Peyer's patch (tissue), 4 donors: ENCODE measurements around the gene ERCC2. TPM values are rescaled to one million over a fixed set of nuclear protein-coding genes. Genes with fewer than 3 reads are reported as not detected.
"Not testable (repeated sequence)": the region's sequence is repeated elsewhere in the genome, so short reads cannot be mapped to it uniquely, and the experiment has no call there.

ENCODE experiments used
- DNase-seq, 3 donors: peaks; one replicate each; pipeline ENCODE4 v3.0.0-alpha.2; 2017 to 2019
- H3K27ac ChIP-seq, 4 donors: fragments of 200-600 bp; sonication (generic); one replicate each; pipeline ENCODE4 v1.5.1; 2016 to 2019
- H3K27me3 ChIP-seq, 2 donors: fragments of 200-600 bp; sonication (generic); one replicate each; pipeline ENCODE4 v1.5.1; 2019
- H3K36me3 ChIP-seq, 3 donors: fragments of 200-600 bp; sonication (generic); one replicate each; pipeline ENCODE4 v1.5.1; 2016 to 2019
- H3K4me1 ChIP-seq, 4 donors: fragments of 200-600 bp; sonication (generic); one replicate each; pipeline ENCODE4 v1.5.1; 2016 to 2019
- H3K4me3 ChIP-seq, 4 donors: fragments of 200-600 bp; sonication (generic); 1 replicate in 3 of 4; 2 replicates in 1 of 4; pipeline ENCODE4 v1.5.1; 2016 to 2019; ENCODE audit warnings: mild to moderate bottlenecking in 1 of 4
- H3K9me3 ChIP-seq, 4 donors: fragments of 200-600 bp; sonication (generic); one replicate each; pipeline ENCODE4 v1.5.1; 2016 to 2019; ENCODE audit warnings: mild to moderate bottlenecking in 1 of 4
- POLR2A ChIP-seq, 2 donors: fragments of 450-650 bp; IDR thresholded peaks; one replicate each; pipeline ENCODE4 v1.5.1; 2017; ENCODE audit warnings: antibody characterized with exemption in 2 of 2, mild to moderate bottlenecking in 2 of 2, moderate library complexity in 2 of 2
- total RNA-seq, 4 donors: library from RNA; depleted of rRNA; stranded (reverse); fragments of >200 nt; gene quantifications; one replicate each; pipeline ENCODE4 v1.1.0, GENCODE V29; 2016
- TF ChIP-seq, protein P1 (sequence below), 6 experiments: fragments of 450-650 bp in 4 of 6; fragments of 200-600 bp in 2 of 6; sonication (generic) in 1 of 6; IDR thresholded peaks; one replicate each; pipeline ENCODE4 v1.5.1; 2017 to 2019; ENCODE audit warnings: antibody characterized with exemption in 6 of 6, mild to moderate bottlenecking in 3 of 6, moderate library complexity in 1 of 6

ERCC2 gene
- total RNA-seq, 4 donors from 2014 or later = 12.3 to 23.9 (median 14.3) TPM

DNA sequence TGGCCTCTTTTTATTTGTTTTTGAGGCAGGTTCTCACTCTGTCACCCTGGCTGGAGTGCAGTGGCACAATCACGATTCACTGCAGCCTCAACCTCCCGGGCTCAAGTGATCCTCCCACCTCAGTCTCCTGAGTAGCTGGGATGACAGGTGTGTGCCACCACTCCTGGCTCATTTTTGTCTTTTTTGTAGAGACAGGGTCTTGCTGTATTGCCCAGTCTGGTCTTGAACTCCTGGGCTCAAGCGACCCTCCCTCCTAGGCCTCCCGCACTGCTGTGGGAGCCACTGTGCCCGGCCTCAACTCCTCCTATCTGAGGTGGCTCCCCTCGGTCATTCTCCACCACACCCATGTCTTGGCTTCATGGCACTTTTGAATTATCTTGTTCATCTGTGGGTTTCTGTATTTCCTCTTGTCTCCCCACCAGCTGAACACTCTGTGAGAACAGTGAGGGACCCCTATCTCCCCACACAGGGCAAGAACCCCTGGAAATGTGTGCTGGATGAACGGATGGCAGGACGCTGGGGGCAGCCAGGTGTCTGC is 55.6 kb downstream of the ERCC2 start:
- Histone ChIP-seq H3K27ac (no peak overlapping the region), H3K4me1 (no peaks in the 10 kb centered on the region), H3K9me3 (no peaks in the 10 kb centered on the region), H3K27me3 (no peaks in the 10 kb centered on the region), H3K36me3 (no peaks in the 10 kb centered on the region), H3K4me3 (no peak overlapping the region)
- DNase-seq = no peak
- TF ChIP-seq POLR2A (IDR thresholded peaks at IDR 0.05) = no peak
- TF ChIP-seq, protein P1, sequence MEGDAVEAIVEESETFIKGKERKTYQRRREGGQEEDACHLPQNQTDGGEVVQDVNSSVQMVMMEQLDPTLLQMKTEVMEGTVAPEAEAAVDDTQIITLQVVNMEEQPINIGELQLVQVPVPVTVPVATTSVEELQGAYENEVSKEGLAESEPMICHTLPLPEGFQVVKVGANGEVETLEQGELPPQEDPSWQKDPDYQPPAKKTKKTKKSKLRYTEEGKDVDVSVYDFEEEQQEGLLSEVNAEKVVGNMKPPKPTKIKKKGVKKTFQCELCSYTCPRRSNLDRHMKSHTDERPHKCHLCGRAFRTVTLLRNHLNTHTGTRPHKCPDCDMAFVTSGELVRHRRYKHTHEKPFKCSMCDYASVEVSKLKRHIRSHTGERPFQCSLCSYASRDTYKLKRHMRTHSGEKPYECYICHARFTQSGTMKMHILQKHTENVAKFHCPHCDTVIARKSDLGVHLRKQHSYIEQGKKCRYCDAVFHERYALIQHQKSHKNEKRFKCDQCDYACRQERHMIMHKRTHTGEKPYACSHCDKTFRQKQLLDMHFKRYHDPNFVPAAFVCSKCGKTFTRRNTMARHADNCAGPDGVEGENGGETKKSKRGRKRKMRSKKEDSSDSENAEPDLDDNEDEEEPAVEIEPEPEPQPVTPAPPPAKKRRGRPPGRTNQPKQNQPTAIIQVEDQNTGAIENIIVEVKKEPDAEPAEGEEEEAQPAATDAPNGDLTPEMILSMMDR (IDR thresholded peaks at IDR 0.05) = no peak

DNA sequence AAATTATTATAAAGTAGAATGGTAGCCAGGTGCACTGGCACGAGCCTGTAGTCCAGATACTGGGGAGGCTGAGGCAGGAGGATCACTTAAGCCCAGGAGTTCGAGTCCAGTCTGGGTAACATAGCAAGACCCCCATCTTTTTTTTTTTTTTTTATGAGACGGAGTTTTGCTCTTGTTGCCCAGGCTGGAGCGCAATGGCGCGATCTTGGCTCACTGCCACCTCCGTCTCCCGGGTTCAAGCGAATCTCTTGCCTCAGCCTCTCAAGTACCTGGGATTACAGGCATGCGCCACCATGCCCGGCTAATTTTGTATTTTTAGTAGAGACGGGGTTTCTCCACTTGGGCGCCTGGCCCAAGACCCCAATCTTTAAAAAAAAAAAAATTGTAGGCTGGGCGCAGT is 58.1 kb downstream of the ERCC2 start:
- H3K9me3 ChIP-seq, H3K36me3 ChIP-seq, H3K4me1 ChIP-seq, DNase-seq, H3K4me3 ChIP-seq, H3K27me3 ChIP-seq, H3K27ac ChIP-seq: not testable (repeated sequence)

DNA sequence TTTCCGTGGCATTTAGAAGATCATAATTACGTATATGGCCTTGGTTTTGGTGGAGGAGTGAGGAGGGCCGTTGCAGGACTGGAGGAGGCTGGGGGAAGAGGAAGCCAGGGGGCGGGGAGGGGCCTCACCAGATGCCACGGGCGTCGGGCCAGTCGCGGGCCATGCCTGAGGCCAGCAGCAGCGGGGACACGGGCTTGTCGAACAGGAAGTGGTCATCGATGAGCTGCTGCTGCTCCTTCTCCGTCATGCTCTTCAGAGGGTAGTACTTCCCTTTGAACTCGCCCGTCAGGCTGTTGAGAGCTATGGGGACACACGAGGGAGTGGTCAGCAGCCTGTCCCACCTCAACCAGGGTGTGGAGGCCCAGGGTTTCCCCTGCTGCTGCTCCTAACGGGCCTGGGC is 58.8 kb downstream of the ERCC2 start:
- DNase-seq = no peak
- no peaks in the 10 kb centered on the region for H3K4me1 ChIP-seq
- no peak for TF ChIP-seq POLR2A (IDR thresholded peaks at IDR 0.05)
- TF ChIP-seq, protein P1 (IDR thresholded peaks at IDR 0.05) = no peak
- no peaks in the 10 kb centered on the region for H3K36me3 ChIP-seq
- H3K4me3 ChIP-seq = no peak overlapping the region
- H3K27ac ChIP-seq = no peak overlapping the region
- H3K9me3 ChIP-seq = no peaks in the 10 kb centered on the region
- no peaks in the 10 kb centered on the region for H3K27me3 ChIP-seq

DNA sequence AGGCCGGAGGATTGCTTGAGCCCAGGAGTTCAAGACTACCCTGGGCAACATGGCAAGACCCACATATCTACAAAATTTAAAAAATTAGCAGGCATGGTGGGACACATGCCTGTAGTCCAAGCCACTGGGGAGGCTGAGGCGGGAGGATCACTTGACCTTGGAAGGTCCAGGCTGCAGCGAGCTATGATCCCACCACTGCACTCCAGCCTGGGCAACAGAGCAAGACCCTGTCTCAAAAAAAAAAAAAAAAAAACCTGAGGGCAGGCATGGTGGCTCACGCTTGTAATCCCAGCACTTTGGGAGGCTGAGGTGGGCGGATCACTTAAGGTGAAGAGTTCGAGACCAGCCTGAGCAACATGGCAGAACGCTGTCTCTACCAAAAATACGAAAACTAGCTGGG is 61.1 kb downstream of the ERCC2 start:
- not testable (repeated sequence) for H3K36me3 ChIP-seq, DNase-seq, H3K27me3 ChIP-seq, H3K27ac ChIP-seq, H3K4me3 ChIP-seq, H3K4me1 ChIP-seq, H3K9me3 ChIP-seq

DNA sequence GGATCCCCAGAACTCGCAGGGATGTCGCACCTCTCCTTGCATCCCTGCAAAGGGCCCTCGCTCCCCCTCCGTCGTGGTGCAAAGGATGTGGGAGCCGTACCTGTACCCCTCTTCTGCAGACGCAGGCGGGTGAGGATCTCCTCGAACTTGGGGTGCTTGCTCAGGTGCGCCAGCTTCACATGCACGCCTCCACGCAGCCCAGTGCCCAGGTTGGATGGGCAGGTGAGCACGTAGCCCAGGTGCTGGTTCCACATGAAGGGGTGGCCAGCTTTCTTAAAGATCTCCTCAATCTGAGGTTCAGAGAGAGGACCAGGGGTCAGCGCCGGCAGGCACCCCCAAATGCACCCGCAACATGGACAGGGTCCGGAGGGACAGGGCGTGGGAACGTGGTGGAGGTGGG is 63.0 kb downstream of the ERCC2 start:
- Histone ChIP-seq H3K4me3 (no peak overlapping the region), H3K9me3 (no peaks in the 10 kb centered on the region), H3K27ac (no peak overlapping the region), H3K4me1 (no peaks in the 10 kb centered on the region), H3K36me3 (no peaks in the 10 kb centered on the region), H3K27me3 (no peaks in the 10 kb centered on the region)
- no peak for DNase-seq
- TF ChIP-seq, protein P1 (IDR thresholded peaks at IDR 0.05) = no peak
- TF ChIP-seq POLR2A (IDR thresholded peaks at IDR 0.05) = no peak

DNA sequence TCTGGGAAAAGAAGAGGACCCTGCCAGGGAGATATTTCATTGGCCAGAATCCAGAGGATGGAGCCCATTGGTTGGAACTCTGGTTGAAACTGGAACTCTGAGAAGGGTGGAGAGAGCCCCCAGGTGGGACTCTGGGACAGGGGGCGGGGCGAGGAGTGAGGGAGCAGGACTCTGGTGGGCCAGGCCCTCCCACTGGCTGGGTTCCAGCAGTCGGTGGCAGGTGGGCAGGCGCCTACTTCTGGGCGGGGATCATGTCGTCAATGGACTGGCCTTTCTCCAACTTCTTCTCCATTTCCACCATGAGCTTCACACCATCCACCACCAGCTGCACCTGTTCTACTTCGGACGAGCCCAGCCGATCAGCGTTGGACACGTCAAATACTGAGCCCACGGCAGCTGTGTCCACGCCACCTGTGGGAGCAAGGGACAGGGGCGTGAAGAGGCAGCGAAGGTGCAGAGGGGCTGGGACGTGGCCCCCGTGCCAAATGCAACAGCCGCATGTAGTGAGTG is 63.8 kb downstream of the ERCC2 start:
- Histone ChIP-seq H3K27ac (no peak overlapping the region), H3K27me3 (no peaks in the 10 kb centered on the region), H3K4me3 (no peak overlapping the region), H3K4me1 (no peaks in the 10 kb centered on the region), H3K36me3 (no peaks in the 10 kb centered on the region), H3K9me3 (no peaks in the 10 kb centered on the region)
- no peak for DNase-seq
- no peak for TF ChIP-seq POLR2A (IDR thresholded peaks at IDR 0.05)
- TF ChIP-seq, protein P1 (IDR thresholded peaks at IDR 0.05) = no peak

DNA sequence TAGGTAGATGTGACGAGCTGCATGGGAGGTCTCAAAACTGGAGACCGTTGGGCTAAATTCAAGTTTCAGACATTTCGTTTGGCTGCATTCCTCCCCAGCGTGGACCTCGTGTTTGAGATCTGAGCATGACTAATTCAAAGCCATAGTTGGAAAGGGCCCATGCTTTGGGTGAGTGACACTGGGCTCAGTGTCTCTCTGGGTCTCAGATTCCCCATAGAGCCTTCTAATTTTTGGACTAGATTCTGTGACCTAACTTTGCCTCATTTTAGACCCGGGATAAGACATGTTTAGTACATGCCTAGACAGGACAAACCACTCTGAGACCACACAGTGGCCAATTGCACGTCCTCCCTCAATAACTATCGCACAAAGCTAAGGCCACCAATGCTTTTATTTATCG is 64.3 kb downstream of the ERCC2 start:
- DNase-seq = no peak
- H3K4me3 ChIP-seq = no peak overlapping the region
- no peak overlapping the region for H3K27ac ChIP-seq
- H3K36me3 ChIP-seq = no peaks in the 10 kb centered on the region
- no peaks in the 10 kb centered on the region for H3K4me1 ChIP-seq
- no peaks in the 10 kb centered on the region for H3K27me3 ChIP-seq
- TF ChIP-seq, protein P1 (IDR thresholded peaks at IDR 0.05) = no peak
- no peak for TF ChIP-seq POLR2A (IDR thresholded peaks at IDR 0.05)
- no peaks in the 10 kb centered on the region for H3K9me3 ChIP-seq
